HG03342 (cell line): ENCODE results near the gene DUSP23.

Experiments used
- ATAC-seq: cut with Tn5 transposase; IDR thresholded peaks from one replicate; pipeline ENCODE4 v1.9.1; 2021; ENCODE audit warnings: mild to moderate bottlenecking, moderate library complexity; ENCODE audit not compliant: unreplicated experiment

DUSP23 gene

DNA sequence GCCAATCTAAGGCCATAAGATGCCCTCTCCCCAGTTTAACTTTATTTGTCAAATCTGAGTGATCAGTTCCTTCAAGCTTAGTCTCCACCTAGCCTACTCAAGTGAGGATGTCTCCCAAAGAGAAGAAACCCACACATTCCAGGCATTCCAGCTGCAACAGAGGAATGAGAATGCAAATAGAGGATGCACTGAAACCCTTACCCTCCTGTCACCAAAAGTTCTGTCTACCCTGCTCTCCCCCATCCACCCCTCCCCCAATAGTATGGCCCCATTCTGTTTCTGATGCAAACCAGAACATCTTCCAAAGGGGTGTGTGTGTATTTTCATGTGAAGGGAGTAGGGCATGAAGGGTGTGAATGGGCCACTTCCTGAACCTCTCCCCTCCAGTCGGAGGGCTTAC lies 3.0 kb downstream of the DUSP23 start:
- no peak for ATAC-seq

GRCh38 chr1:159786465-159786864 lies 5.7 kb downstream of the DUSP23 start:
- no peak for ATAC-seq

DNA sequence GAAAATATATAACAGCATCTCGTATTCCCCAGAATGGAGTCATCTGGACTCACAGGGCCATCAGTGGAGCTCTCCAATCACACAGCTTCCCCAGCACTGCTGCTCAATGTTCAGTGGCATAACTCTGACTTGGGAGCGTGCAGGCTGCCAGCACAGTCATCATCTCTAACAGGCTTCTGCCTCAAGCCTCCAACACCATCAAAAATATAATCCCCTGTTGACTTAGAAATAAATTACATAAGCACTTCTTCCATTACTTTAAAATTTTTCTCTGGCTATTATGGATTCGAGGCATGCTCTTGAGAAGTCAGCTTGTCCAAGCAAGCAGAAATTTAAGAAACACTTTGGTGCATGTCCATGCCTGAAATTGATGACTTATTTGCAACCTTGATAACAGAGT lies 6.2 kb downstream of the DUSP23 start:
- no peak for ATAC-seq

- ATAC-seq, result no peak
Measured at GRCh38 chr1:159790237-159790917, 9.6 kb downstream of the DUSP23 start.

GRCh38 chr1:159791031-159791430 lies 10.3 kb downstream of the DUSP23 start:
- no peak for ATAC-seq

GRCh38 chr1:159791461-159791860 lies 10.7 kb downstream of the DUSP23 start:
- ATAC-seq, result no peak

- no peak for ATAC-seq
Measured at GRCh38 chr1:159795534-159795933, 14.8 kb downstream of the DUSP23 start.

- ATAC-seq, result no peak
Measured at GRCh38 chr1:159798893-159799292, 18.1 kb downstream of the DUSP23 start.

GRCh38 chr1:159799446-159799985 lies 18.8 kb downstream of the DUSP23 start:
- ATAC-seq, result no peak

GRCh38 chr1:159800177-159800930 lies 19.6 kb downstream of the DUSP23 start:
- no peak for ATAC-seq

DNA sequence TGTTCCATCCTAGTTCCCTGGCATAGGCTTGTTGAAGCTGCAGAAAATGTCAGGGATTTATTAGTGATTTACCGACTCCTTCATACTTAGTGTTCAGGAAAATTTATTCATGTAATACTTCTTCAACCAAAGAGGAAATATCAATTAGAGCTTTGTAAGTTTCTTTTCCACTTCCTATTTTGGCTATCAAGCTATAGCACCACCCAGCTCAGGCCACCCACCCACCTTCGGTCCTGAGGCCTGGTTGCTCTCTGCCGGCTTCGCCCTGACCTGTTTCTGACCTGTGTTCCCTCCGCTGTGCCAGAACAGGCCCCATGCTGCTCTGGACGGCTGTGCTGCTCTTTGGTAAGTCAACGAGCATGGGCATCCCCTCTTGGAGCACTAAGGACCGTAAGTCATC lies 21.3 kb downstream of the DUSP23 start, which contains the start of gene FCRL6:
FCRL6 (plus strand) TSS at position 250 of the 400 bp plus-strand sequence; CDS start at position 315, 65 bp downstream.
- ATAC-seq, result no peak

- ATAC-seq, result no peak
Measured at GRCh38 chr1:159803956-159804689, 23.4 kb downstream of the DUSP23 start.

GRCh38 chr1:159804924-159805323 lies 24.2 kb downstream of the DUSP23 start:
- no peak for ATAC-seq

GRCh38 chr1:159815926-159816325 lies 35.2 kb downstream of the DUSP23 start:
- ATAC-seq, result no peak

DNA sequence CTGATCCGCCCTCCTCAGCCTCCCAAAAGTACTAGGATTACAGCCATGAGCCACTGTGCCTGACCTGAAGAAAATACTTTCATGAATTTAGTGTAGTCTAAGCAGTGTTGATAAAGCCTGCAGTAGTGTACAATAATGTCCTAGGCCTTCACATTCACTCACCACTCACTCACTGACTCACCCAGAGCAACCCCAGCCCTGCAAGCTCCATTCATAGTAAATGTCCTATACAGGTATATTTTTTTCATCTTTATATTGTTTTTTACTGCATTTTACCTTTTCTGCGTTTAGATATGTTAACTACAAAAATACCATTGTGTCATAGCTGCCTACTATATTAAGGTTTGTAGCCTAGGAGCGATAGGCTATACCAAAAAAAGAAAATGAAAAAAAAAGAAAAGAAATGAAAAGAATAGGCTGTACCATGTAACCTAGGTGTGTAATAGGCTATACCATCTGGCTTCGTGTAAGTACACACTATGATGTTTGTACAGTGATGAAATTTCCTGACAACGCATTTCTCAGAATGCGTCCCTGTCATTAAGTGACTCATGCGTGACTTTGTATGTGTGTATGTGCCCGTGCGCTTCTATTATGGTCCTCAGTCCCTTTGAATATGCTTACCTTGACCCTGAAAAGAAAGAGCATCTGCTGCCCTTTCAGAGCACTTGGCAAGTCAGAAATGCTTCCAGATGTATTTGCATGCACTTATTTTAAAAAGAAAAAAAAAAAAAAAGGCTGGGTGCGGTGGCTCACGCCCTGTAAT lies 36.7 kb downstream of the DUSP23 start:
- ATAC-seq, result no peak

- no peak for ATAC-seq
Measured at GRCh38 chr1:159821171-159821867, 40.6 kb downstream of the DUSP23 start.

DNA sequence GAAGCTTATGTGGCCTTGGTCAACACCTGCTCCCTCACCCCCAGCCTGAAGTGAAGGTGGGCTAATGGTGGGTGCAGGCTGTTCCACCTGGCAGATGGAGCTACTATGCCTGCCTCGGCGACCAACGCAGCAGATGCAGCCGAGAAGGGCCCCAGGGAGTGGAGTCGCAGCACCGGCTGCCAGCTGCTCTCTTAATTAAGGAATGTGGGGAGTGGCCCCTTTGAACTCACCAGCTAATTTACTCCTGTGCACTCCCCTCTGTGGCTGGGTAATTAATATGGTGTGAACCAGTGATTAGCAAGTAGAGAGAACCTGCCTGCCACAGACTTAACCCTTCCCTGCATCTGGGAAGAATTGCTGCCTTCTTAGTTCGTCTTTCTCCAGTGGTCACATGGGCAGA lies 42.6 kb downstream of the DUSP23 start:
- no peak for ATAC-seq

- no peak for ATAC-seq
Measured at GRCh38 chr1:159825564-159825963, 44.8 kb downstream of the DUSP23 start.

- no peak for ATAC-seq
Measured at GRCh38 chr1:159826441-159827101, 45.8 kb downstream of the DUSP23 start, which contains the start of gene SLAMF8. Gene SLAMF8 (plus strand): TSS chr1:159826873. CDS start chr1:159826899, 26 bp downstream.
